K562 (cell line): Measurements from ENCODE around the gene SLC35B4. TPM values are rescaled to one million over a fixed set of nuclear protein-coding genes. Genes with fewer than 3 reads are reported as not detected.

Experiments used
- ATAC-seq: fragments of 200-7000 bp; cut with Tn5 transposase; 3 replicates; pipeline ENCODE4 v1.9.1; 2020; ENCODE audit warnings: moderate library complexity
- BruUV-seq: library from RNA; stranded (reverse); fragments of 400-500 nt; replicated peaks from 2 replicates; lab custom pipeline; 2021; lab: Mats Ljungman, UMichigan
- CTCF ChIA-PET: fragments of 300-600 bp; formaldehyde crosslinking; extraction: SDS; loops from one replicate; lab custom pipeline; 2021; ENCODE audit warnings: low intra/inter-chr PET ratio; lab: Yijun Ruan, JAX
- POLR2A ChIA-PET: fragments of 300-600, 350-650 bp; sonication (Branson Sonifier 250); formaldehyde crosslinking; extraction: SDS; loops from one replicate; lab custom pipeline; 2021; ENCODE audit warnings: antibody characterized with exemption, inconsistent platforms; lab: Yijun Ruan, JAX
- DNase-seq, 4 experiments: peaks; one replicate each; pipeline versions ENCODE4 v3.0.0 to v3.0.0-alpha.2; 2011 to 2018; ENCODE audit warnings: low spot score in 3 of 4, mixed read lengths in 3 of 4; ENCODE audit errors: extremely low read depth in 1 of 4
- FAIRE-seq: peaks from 2 replicates; lab custom pipeline; 2011; peaks lifted over from hg19 to GRCh38; lab: Jason Lieb, UNC
- H2AFZ ChIP-seq: 2 replicates; pipeline ENCODE4 v1.6.0; 2011; ENCODE audit warnings: low read depth, low read length, control low read depth, inconsistent platforms
- H3K27ac ChIP-seq: fragments of 200-600 bp; 3 replicates; pipeline ENCODE4 v1.8.0; 2011; ENCODE audit warnings: low read depth, mild to moderate bottlenecking, control low read depth, inconsistent platforms, low read length, moderate library complexity, mixed read lengths; ENCODE audit errors: extremely low read depth
- H3K27me3 ChIP-seq, 2 experiments: fragments of 300-600 bp in 1 of 2; 2 replicates in 1 of 2; 3 replicates in 1 of 2; pipeline versions ENCODE4 v1.6.0 to v1.8.0; 2011; ENCODE audit warnings: inconsistent platforms in 2 of 2, low read length in 2 of 2, mild to moderate bottlenecking in 1 of 2, mixed read lengths in 1 of 2, moderate library complexity in 1 of 2; ENCODE audit not compliant: control insufficient read depth in 2 of 2, insufficient read depth in 2 of 2
- H3K36me3 ChIP-seq: fragments of 300-600 bp; 3 replicates; pipeline ENCODE4 v1.8.0; 2011; ENCODE audit warnings: mild to moderate bottlenecking, low read length, inconsistent platforms; ENCODE audit not compliant: control insufficient read depth, insufficient read depth
- H3K4me1 ChIP-seq, 2 experiments: fragments of 200-600 bp in 1 of 2; replicated peaks in 1 of 2; 2 replicates in 1 of 2; 3 replicates in 1 of 2; pipeline versions ENCODE4 v1.5.1 to v1.8.0; 2011; ENCODE audit warnings: inconsistent platforms in 2 of 2, low read length in 2 of 2, mild to moderate bottlenecking in 1 of 2, mixed read lengths in 1 of 2, moderate library complexity in 1 of 2; ENCODE audit not compliant: control insufficient read depth in 2 of 2, insufficient read depth in 2 of 2
- H3K4me2 ChIP-seq: 2 replicates; pipeline ENCODE4 v1.6.1; 2011; ENCODE audit warnings: low read length, control low read depth, inconsistent platforms, mixed read lengths; ENCODE audit not compliant: insufficient read depth
- H3K4me3 ChIP-seq: fragments of 200-600 bp; sonication (generic), shearing (Covaris generic); 2 replicates; pipeline ENCODE4 v1.5.1; 2016; ENCODE audit warnings: control low read depth, inconsistent platforms
- H3K79me2 ChIP-seq: fragments of 200-600 bp; 3 replicates; pipeline ENCODE4 v1.8.0; 2011; ENCODE audit warnings: low read length, inconsistent platforms; ENCODE audit not compliant: control insufficient read depth, insufficient read depth
- H3K9ac ChIP-seq, 2 experiments: 2 replicates each; pipeline versions ENCODE4 v1.6.0 to v1.6.1; 2011; ENCODE audit warnings: low read depth in 2 of 2, low read length in 2 of 2, control low read depth in 1 of 2, inconsistent platforms in 1 of 2, mild to moderate bottlenecking in 1 of 2, mixed read lengths in 1 of 2; ENCODE audit not compliant: insufficient read depth in 1 of 2
- H3K9me1 ChIP-seq: one replicate; pipeline ENCODE4 v1.6.0; 2011; ENCODE audit warnings: inconsistent platforms, mild to moderate bottlenecking, low read length, moderate library complexity; ENCODE audit not compliant: control insufficient read depth, insufficient read depth
- H3K9me3 ChIP-seq: replicated peaks from 2 replicates; pipeline ENCODE4 v1.5.1; 2011; ENCODE audit warnings: low read depth, low read length, inconsistent platforms; ENCODE audit not compliant: control insufficient read depth, insufficient read depth
- H4K20me1 ChIP-seq: replicated peaks from 2 replicates; pipeline ENCODE4 v1.6.1; 2011; ENCODE audit warnings: low read length, inconsistent platforms, mixed read lengths; ENCODE audit not compliant: control insufficient read depth, insufficient read depth
- DACH1 ChIP-seq: fragments of 450-650 bp; IDR thresholded peaks from 2 replicates; pipeline ENCODE4 v1.6.1; 2018; ENCODE audit not compliant: partially characterized antibody
- DNMT1 ChIP-seq: fragments of 450-650 bp; IDR thresholded peaks from 2 replicates; pipeline ENCODE4 v1.6.1; 2016; ENCODE audit warnings: antibody characterized with exemption, mild to moderate bottlenecking
- FOXA1 ChIP-seq: fragments of 450-650 bp; IDR thresholded peaks from 2 replicates; pipeline ENCODE4 v1.6.1; 2016; ENCODE audit warnings: mild to moderate bottlenecking, borderline replicate concordance
- MAFF ChIP-seq: IDR thresholded peaks from 2 replicates; pipeline ENCODE4 v1.6.1; 2012; ENCODE audit warnings: low read length, improper control_type of control experiment
- MAFG ChIP-seq: fragments of 450-650 bp; conservative IDR thresholded peaks from 2 replicates; pipeline ENCODE4 v1.6.1; 2016; ENCODE audit warnings: missing genetic modification characterization, missing compliant biosample characterization
- PTTG1 ChIP-seq: fragments of 450-650 bp; IDR thresholded peaks from 2 replicates; pipeline ENCODE4 v1.6.1; 2016; ENCODE audit warnings: low read depth, mild to moderate bottlenecking, missing genetic modification characterization, missing compliant biosample characterization
- TAL1 ChIP-seq: fragments of 450-650 bp; IDR thresholded peaks from 2 replicates; pipeline ENCODE4 v1.6.1; 2016; ENCODE audit warnings: mild to moderate bottlenecking
- U2AF2 ChIP-seq: fragments of 200-400 bp; formaldehyde crosslinking; optimal IDR thresholded peaks from 2 replicates; pipeline ENCODE3; 2017; ENCODE audit warnings: low read depth, mild to moderate bottlenecking, low read length
- ZNF316 ChIP-seq: fragments of 450-650 bp; IDR thresholded peaks from 2 replicates; pipeline ENCODE4 v1.6.1; 2016
- WGBS: fragments of 100-300 bp; shearing (Covaris generic); methylation state at CpG from one replicate; pipeline ENCODE4 v1.1.6; 2016; ENCODE audit warnings: low coverage, mixed read lengths; ENCODE audit not compliant: insufficient coverage; ENCODE audit errors: missing lambda C conversion rate; 5-methylcytosine and 5-hydroxymethylcytosine counted together
- in situ Hi-C: fragments of 300-500 bp; cut with MboI; formaldehyde crosslinking; loops from 4 replicates; pipeline ENCODE4 v1.15.0; 2018; ENCODE audit warnings: inconsistent platforms, mixed read lengths
- intact Hi-C: fragments of 100-400 bp; cut with micrococcal nuclease; formaldehyde crosslinking; loops from 2 replicates; pipeline ENCODE4 v1.14.2; 2022
- polyA plus RNA-seq, 8 experiments: library from polyadenylated mRNA; depleted of rRNA in 4 of 8; stranded (reverse) in 5 of 8; unstranded in 3 of 8; fragments of >200 nt; fragmentation: Nextera tagmentation in 2 of 8; fragmentation: Illumina TruSeq in 1 of 8; extraction: Ambion mirVana in 2 of 8; extraction: Trizol in 1 of 8; gene quantifications; 2 replicates each; pipeline versions ENCODE4 v1.2.1 to v1.2.3, GENCODE V29; 2011 to 2014; ENCODE audit warnings: inconsistent platforms in 1 of 8, missing spikeins in 1 of 8
- total RNA-seq, 7 experiments: library from RNA; depleted of rRNA in 6 of 7; stranded (reverse); fragments of >200 nt in 6 of 7; fragmentation: Illumina TruSeq in 2 of 7; extraction: Trizol in 2 of 7; gene quantifications; 2 replicates each; pipeline versions ENCODE4 v1.2.1 to v1.2.3, GENCODE V29; 2011 to 2021; ENCODE audit warnings: low replicate concordance in 1 of 7

The SLC35B4 gene
- total and polyA plus RNA-seq, 9 of the 15 experiments (the other 6 are each of a cell fraction or from before 2014, with no cell fraction given), result 6.1 to 34.9 (median 17.6) TPM

DNA sequence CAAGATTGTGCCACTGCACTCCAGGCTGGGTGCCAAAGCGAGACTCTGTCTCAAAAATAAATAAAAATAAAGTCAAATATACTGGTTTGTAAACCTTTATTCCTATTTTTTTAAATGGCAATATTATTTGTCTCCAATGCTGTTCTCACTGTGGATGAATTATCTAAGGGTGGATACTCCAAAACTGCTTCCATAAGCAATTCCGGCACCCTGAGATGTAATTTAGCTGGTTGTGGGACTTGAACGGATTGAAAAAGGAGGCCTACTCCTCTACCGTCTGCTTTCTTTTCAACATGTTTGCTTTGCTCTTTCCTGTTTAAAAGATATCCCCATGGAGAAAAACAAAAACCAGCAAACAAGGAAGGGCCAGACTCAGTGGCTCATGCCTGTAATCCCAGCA, 54.4 kb downstream of the SLC35B4 start:
- H3K36me3 ChIP-seq, result no peaks in the 10 kb centered on the region
- no peak overlapping the region for H3K27ac ChIP-seq
- H2AFZ ChIP-seq, result no peak overlapping the region
- H3K79me2 ChIP-seq, result no peaks in the 10 kb centered on the region
- intact Hi-C loops, result no loop called here
- no peak for ATAC-seq
- no peaks in the 10 kb centered on the region for H3K9me3 ChIP-seq
- FAIRE-seq, result no peak
- H3K9me1 ChIP-seq, result no peaks in the 10 kb centered on the region
- CTCF ChIA-PET, result no interaction called here
- TF ChIP-seq U2AF2 (no peak), DACH1 (no peak), FOXA1 (no peak), TAL1 (no peak), MAFF (peak; percentile 56), DNMT1 (no peak), MAFG (0 out of 2 replicates have a peak, but pooled peaks have one; percentile 20), ZNF316 (peak; percentile 47; the same call in 1 of the 2 replicates), PTTG1 (tag) (no peak)
- TF ChIP-seq, all 486 proteins: peak for 3
- 13% methylated on average over 4 of the region's 4 CpGs for WGBS
- Histone ChIP-seq H3K4me3 (no peak overlapping the region), H4K20me1 (no peaks in the 10 kb centered on the region), H3K27me3 (peaks cover 18% of the 10 kb centered on the region in 2 experiments; a peak in 4 of 5 replicates), H3K4me1 (no peaks in the 10 kb centered on the region), H3K9ac (no peak overlapping the region), H3K4me2 (no peak overlapping the region)
- DNase-seq, result no peak
- POLR2A ChIA-PET, result no interaction called here
- BruUV-seq, result no TSS peak
- in situ Hi-C loops, result no loop called here
